LNCAP (cell line): ENCODE results near the gene CCBE1.

Experiments
- TF ChIP-seq, protein P1 (sequence below): fragments of 450-650 bp; IDR thresholded peaks from 2 replicates; pipeline ENCODE4 v1.5.1; 2017; ENCODE audit warnings: mild to moderate bottlenecking

CCBE1 gene

DNA sequence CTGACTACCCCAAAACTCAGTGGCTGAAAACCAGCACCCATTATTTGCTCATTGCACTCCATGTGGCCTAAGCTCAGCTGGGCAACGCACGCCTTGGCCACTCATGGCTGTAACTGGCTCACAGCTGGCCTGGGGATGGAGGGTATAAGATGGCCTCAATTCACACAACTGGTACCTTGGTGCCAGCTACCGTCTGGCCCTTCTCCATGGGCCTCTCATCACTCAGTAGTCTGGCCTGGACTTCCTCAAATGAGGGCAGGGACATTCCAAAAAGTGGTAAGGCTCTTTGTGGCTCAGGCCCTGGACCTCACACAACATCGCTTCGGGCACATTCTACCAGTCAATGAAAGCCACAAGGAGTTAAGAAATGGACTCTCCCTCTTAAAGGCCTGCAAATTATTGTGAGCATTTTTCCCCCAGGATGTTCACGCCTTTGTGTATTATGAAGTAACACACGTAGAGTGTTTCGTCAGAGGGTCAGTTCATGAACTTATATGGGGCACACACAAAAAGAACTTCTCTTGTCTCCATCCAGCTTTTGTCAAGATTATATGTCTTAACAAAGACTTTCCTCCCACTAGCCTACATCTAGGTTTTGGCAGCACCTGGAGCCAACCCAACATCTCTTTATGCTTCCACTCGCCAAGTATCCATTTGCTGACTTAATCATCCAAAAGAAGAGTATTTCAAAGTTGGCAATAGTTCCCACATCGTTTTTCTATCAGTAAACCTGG is 145.2 kb downstream of the CCBE1 start:
- TF ChIP-seq, protein P1, sequence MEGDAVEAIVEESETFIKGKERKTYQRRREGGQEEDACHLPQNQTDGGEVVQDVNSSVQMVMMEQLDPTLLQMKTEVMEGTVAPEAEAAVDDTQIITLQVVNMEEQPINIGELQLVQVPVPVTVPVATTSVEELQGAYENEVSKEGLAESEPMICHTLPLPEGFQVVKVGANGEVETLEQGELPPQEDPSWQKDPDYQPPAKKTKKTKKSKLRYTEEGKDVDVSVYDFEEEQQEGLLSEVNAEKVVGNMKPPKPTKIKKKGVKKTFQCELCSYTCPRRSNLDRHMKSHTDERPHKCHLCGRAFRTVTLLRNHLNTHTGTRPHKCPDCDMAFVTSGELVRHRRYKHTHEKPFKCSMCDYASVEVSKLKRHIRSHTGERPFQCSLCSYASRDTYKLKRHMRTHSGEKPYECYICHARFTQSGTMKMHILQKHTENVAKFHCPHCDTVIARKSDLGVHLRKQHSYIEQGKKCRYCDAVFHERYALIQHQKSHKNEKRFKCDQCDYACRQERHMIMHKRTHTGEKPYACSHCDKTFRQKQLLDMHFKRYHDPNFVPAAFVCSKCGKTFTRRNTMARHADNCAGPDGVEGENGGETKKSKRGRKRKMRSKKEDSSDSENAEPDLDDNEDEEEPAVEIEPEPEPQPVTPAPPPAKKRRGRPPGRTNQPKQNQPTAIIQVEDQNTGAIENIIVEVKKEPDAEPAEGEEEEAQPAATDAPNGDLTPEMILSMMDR: no peak

DNA sequence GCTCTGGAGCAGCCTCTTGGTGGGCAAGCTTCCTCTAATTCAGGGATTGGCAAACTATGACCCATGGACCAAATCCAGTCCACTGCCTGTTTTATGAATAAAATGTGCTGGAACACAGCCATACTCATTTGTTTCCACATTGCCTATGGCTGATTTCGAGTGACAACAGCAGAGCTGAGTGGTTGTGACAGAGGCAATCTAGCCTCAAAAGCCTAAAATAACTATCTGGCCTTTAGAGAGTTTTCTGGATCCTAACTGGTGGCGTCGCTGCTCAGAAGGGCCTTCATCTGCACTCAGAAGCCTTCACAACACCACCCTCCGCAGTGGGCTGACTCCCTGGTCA is 147.1 kb downstream of the CCBE1 start:
- TF ChIP-seq, protein P1: no peak

DNA sequence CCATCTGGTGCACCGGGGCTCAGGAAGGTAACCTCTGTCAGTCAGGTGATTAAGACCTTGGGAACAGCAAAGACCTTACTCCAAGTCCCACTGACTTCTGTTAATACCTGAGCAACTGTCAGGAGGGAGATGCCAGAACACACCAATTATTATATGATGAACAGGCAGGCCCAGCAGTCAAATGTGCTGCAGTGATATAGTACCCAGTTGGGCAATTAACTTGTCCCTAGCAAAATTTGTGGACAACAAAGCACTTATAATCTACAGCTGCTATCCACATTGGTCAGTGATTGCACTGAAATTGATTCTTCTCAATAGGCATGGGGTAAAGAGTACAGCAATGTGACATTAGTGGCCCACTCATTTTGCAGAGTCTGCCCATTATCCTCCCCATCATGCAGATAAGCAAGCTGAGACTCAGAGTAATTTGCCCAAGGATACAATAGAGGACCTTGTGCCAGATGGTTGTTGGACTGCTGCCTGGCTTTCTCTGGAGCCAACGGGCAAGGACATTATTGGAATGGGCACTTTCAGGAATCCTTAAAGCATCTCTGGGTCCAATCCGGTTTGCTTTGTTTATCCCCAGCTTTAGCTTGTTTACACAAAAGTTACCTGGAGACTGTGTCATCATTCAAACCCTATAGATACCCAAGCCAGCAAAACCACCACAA is 147.6 kb downstream of the CCBE1 start:
- TF ChIP-seq, protein P1: no peak

DNA sequence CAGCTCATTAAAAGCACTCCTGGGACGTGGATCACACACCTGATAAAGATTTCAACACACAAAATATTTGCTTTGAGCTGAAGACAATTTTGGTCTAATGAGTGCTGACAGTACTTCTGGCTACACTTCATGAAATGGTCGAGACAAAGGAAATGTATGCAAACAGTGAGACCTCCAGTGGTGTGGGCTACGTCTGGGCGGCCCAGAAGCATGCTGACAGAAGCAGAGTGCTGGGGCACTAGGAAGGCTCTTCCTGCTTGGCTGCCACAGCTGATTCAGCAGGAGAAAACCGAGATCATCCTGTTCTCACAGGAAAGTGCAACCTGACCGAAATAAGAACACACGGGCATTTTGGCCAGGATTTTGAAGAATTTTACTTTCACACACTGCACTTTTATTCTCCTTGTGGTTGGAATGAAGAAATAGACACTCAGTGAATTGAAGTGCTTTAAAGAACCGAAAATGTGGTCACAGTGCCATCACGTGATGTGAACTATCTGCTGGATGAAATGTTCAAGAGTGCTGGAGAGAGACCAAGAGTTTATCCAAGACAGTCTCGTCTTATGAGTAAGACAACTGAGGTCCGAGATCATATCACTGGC is 149.5 kb downstream of the CCBE1 start:
- TF ChIP-seq, protein P1: no peak

DNA sequence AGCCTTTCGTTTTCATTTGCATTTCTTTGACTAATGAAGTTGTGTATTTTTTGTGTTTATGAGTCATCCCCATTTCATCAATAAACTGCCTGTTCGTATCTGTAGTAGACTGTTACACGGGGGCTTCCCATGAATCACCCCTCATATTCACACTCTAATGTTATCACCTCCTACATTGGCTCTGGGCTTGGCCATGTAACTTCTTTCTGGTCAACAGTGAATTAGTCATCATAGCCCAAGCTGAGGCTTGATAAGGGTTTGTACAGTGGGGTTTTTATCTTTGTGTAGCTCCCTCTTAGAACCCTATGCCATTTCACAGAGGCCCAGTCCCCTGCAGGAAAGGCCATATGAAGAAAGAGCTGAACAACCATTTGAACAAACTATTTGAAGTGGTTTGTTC is 151.0 kb downstream of the CCBE1 start:
- TF ChIP-seq, protein P1: no peak

DNA sequence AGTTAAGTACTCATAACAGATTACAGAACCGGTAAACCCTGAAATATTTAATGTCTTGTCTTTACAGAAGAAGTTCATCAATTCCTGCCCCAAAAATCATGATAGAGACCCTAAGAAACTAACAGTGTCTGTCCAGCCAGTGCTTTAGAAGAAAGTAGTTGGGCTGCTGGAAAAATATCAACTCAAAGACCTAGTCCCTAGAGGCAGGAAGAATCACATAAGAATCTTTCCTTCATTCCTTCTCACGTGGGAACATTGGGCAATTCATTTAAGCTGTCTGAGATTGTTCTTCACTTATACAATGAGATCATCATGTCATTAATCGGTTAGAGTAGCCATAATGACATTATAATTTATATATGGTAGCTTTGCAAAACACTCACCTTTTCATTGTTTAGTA is 156.4 kb downstream of the CCBE1 start:
- TF ChIP-seq, protein P1: no peak

DNA sequence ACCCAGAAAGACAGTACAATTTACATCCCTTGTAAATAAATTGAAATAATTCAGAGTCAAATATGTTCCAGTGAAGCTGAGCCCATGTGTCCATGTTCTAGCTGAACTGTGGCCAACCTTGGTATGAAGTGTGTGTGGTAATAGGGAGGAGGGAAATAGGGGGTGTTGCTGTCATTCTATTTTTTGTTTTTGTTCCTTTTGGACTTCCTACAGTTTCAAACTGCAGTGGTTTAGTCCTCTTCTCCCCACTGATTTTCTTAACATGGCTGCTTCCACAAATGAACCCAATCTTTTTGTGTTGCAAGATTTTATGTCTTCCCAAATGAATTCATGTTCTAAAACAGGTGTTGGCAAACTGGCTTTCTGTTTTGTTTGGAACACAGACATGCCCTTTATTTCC is 156.9 kb downstream of the CCBE1 start:
- TF ChIP-seq, protein P1: no peak
